ENCODE data around the gene TMEM247. TPM values are rescaled to one million over a fixed set of nuclear protein-coding genes. Genes with fewer than 3 reads are reported as not detected.

The TMEM247 gene
- total and polyA plus RNA-seq, 2 donors (not counting 3 experiments of a cell fraction or from before 2014, with no cell fraction given): not detected

GRCh38 chr2:46493971-46494250 lies 14.5 kb downstream of the TMEM247 start:
- Histone ChIP-seq H3K79me2 (ENCODE audit: control insufficient read depth, insufficient read depth, low read length) (no peaks in the 10 kb centered on the region), H3K4me2 (ENCODE audit: insufficient read depth, low read length) (no peak overlapping the region), H3K27me3 (ENCODE audit: control insufficient read depth in 2 of 2, insufficient read depth in 2 of 2, low read length in 2 of 2) (no peaks in the 10 kb centered on the region), H3K4me1 (ENCODE audit: control insufficient read depth, extremely low read depth, insufficient read depth, low read length) (peaks cover 4% of the 10 kb centered on the region), H3K36me3 (ENCODE audit: control insufficient read depth in 2 of 2, extremely low read depth in 1 of 2, insufficient read depth in 2 of 2, low read length in 2 of 2) (no peaks in the 10 kb centered on the region), H3K4me3 (replicated peaks in 1 of 3; ENCODE audit: insufficient read depth in 1 of 3, low read depth in 1 of 3, low read length in 3 of 3) (no peak overlapping the region), H4K20me1 (replicated peaks; ENCODE audit: control insufficient read depth, extremely low read depth, insufficient read depth, low read length) (no peaks in the 10 kb centered on the region), H3K9me1 (replicated peaks; ENCODE audit: control insufficient read depth, extremely low read depth, insufficient read depth, low read length) (no peaks in the 10 kb centered on the region), H3K27ac (ENCODE audit: insufficient read depth, low read depth, low read length) (no peak overlapping the region), H2AFZ (ENCODE audit: low read depth, low read length) (no peak overlapping the region), H3K9me3 (replicated peaks; ENCODE audit: control insufficient read depth, insufficient read depth, low read length) (no peaks in the 10 kb centered on the region), H3K9ac (replicated peaks; ENCODE audit: extremely low read depth, insufficient read depth, low read length) (no peak overlapping the region)
- FAIRE-seq: no peak
- TF ChIP-seq POLR2AphosphoS5 (IDR thresholded peaks at IDR 0.05; ENCODE audit: insufficient read depth, low read depth, low read length) (no peak), GATA2 (IDR thresholded peaks at IDR 0.05; ENCODE audit: insufficient read depth, insufficient read length, low read depth, low read length) (no peak), JUN (IDR thresholded peaks at IDR 0.05; ENCODE audit: borderline replicate concordance, insufficient read depth, insufficient read length, low read depth) (no peak), MYC (IDR thresholded peaks at IDR 0.05; ENCODE audit: low read depth, low read length) (no peak), POLR2A (IDR thresholded peaks at IDR 0.05; ENCODE audit: low read depth, low read length) (no peak), MAX (IDR thresholded peaks at IDR 0.05; ENCODE audit: insufficient read depth, insufficient read length) (no peak), EZH2 (IDR thresholded peaks at IDR 0.05; ENCODE audit: borderline replicate concordance, low read depth, low read length, severe bottlenecking) (no peak), FOS (IDR thresholded peaks at IDR 0.05; ENCODE audit: borderline replicate concordance, insufficient read depth, low read length) (no peak), CTCF (IDR thresholded peaks at IDR 0.05; ENCODE audit: extremely low read depth in 1 of 2, insufficient read depth in 1 of 2, low read depth in 1 of 2, low read length in 2 of 2) (no peak)
- POLR2A ChIA-PET: no interaction called here
- intact Hi-C loops (cut with micrococcal nuclease): no loop called here
- BruUV-seq (replicated peaks): no TSS peak
- no peak for DNase-seq (ENCODE audit: low read depth, low spot score)
- CTCF ChIA-PET: interaction anchor here (1.2 kb wide), 1 partner anchor 78 kb away, joined by 3 read pairs; no protein-coding TSS in a partner anchor
- dilution Hi-C loops (cut with MboI; ENCODE audit: extremely low pct_ligation_motif_present, low sequenced_read_pairs): no loop called here
